ENCODE data around the gene FAM171A2. TPM values are rescaled to one million over a fixed set of nuclear protein-coding genes. Genes with fewer than 3 reads are reported as not detected.

The FAM171A2 gene
- total RNA-seq, 4 donors from 2014 or later, result 0.10 to 0.47 (median 0.23) TPM; not detected in 1

DNA sequence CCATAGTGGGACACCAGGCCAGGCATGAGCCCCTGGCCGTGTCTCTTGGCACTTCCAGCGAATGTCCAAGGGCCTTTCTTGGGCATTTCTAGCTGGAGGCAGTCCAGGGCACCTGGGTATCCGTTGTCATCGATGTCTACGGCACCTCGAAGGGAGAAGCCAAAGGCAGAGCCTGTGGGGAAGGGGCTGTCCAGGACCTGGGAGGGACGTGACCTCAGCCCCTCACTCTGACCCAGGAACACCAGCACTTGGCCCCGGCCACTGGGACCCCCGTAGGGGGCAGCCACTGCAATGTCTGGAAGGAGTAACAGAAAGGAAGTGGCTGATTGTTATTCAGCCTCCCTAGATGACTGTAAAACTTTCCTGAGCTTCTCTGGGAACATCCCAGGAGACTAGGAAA is 17.1 kb upstream of the FAM171A2 start:
- DNase-seq (no peak), ATAC-seq (no peak)
- Histone ChIP-seq H3K4me3 (no peak overlapping the region), H3K27me3 (peaks cover 25 to 30% (median 29%) of the 10 kb centered on the region in 3 donors), H3K36me3 (no peaks in the 10 kb centered on the region), H3K27ac (no peak overlapping the region), H3K9me3 (no peaks in the 10 kb centered on the region), H3K4me1 (peaks cover 9 to 10% of the 10 kb centered on the region in 2 donors)
- intact Hi-C loops (cut with DNase I; ENCODE audit: low total_unique reads) (no loop called here), in situ Hi-C loops (cut with MboI; ENCODE audit: low sequenced_read_pairs in 4 of 4) (no loop called here)
- TF ChIP-seq CTCF (IDR thresholded peaks at IDR 0.05 in 4 of 5, conservative IDR thresholded peaks at IDR 0.05 in 1 of 5) (no peak), POLR2A (IDR thresholded peaks at IDR 0.05) (no peak)

DNA sequence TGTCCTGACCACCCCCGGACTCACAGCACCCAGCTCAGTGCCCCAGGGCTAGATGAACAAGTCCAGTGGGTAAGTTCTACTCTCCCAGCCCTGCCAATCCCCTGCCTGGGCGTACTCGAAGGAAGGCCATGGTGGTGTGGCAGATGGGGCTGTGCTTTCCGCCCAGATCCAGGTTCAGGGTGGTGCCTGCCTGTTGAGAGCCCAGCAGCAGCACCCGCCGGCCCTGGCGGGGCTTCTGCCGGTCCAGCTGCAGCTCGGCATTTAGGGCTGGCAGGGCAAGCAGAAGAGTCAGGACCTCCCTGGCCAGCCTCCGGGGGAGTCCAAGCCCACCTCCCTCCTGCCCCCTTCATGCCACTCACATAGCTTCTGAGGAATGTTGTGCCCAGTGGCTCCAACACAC is 16.2 kb upstream of the FAM171A2 start:
- no peak overlapping the region for H3K4me3 ChIP-seq
- intact Hi-C loops (cut with DNase I; ENCODE audit: low total_unique reads) (no loop called here), in situ Hi-C loops (cut with MboI; ENCODE audit: low sequenced_read_pairs in 4 of 4) (no loop called here)
- H3K4me1 ChIP-seq, result peaks cover 1 to 5% of the 10 kb centered on the region in 2 donors
- no peak overlapping the region for H3K27ac ChIP-seq
- H3K36me3 ChIP-seq, result no peaks in the 10 kb centered on the region
- DNase-seq (no peak), ATAC-seq (no peak)
- H3K9me3 ChIP-seq, result no peaks in the 10 kb centered on the region
- TF ChIP-seq POLR2A (IDR thresholded peaks at IDR 0.05) (no peak), CTCF (IDR thresholded peaks at IDR 0.05 in 4 of 5, conservative IDR thresholded peaks at IDR 0.05 in 1 of 5) (no peak)
- peaks cover 17 to 27% (median 25%) of the 10 kb centered on the region in 3 donors for H3K27me3 ChIP-seq

GRCh38 chr17:44378171-44378705 is 14.6 kb upstream of the FAM171A2 start:
- H3K4me1 ChIP-seq, result no peaks in the 10 kb centered on the region
- ATAC-seq (no peak), DNase-seq (no peak)
- TF ChIP-seq CTCF (IDR thresholded peaks at IDR 0.05 in 4 of 5, conservative IDR thresholded peaks at IDR 0.05 in 1 of 5) (no peak), POLR2A (IDR thresholded peaks at IDR 0.05) (no peak)
- no peak overlapping the region for H3K4me3 ChIP-seq
- H3K27me3 ChIP-seq, result peaks cover under 1 to 22% (median 15%) of the 10 kb centered on the region in 3 donors
- H3K36me3 ChIP-seq, result no peaks in the 10 kb centered on the region
- intact Hi-C loops (cut with DNase I; ENCODE audit: low total_unique reads), result no loop called here
- H3K27ac ChIP-seq, result no peak overlapping the region
- in situ Hi-C loops (cut with MboI; ENCODE audit: low sequenced_read_pairs in 4 of 4), result no loop called here
- H3K9me3 ChIP-seq, result no peaks in the 10 kb centered on the region

GRCh38 chr17:44376779-44377178 is 13.1 kb upstream of the FAM171A2 start:
- TF ChIP-seq POLR2A (IDR thresholded peaks at IDR 0.05) (no peak), CTCF (IDR thresholded peaks at IDR 0.05 in 4 of 5, conservative IDR thresholded peaks at IDR 0.05 in 1 of 5) (no peak)
- H3K4me3 ChIP-seq, result no peak overlapping the region
- DNase-seq (no peak), ATAC-seq (no peak)
- peaks cover 4 to 20% (median 10%) of the 10 kb centered on the region in 3 donors for H3K27me3 ChIP-seq
- H3K4me1 ChIP-seq, result no peaks in the 10 kb centered on the region
- no peaks in the 10 kb centered on the region for H3K9me3 ChIP-seq
- H3K27ac ChIP-seq, result no peak overlapping the region
- in situ Hi-C loops (cut with MboI; ENCODE audit: low sequenced_read_pairs in 4 of 4), result no loop called here
- no peaks in the 10 kb centered on the region for H3K36me3 ChIP-seq
- intact Hi-C loops (cut with DNase I; ENCODE audit: low total_unique reads), result no loop called here

DNA sequence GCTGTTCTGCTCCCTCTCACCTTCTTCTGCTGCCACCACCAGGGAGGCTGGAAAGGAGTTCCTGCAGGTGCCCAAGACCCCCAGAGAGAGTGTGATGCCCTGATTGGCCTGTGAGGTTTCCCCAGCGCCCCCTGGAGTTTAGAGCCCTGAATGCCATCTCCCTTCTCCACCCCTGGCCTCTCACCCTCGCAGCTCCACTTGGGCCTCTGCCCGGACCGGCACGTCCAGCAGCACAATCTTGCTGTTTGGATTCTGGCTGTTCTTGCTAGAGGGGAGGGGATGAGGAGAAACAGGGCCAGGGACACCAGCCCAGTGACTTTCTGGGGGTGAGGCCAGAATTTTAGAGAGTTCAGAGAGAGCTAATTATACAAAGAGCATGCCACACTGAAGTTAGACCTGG is 12.5 kb upstream of the FAM171A2 start:
- intact Hi-C loops (cut with DNase I; ENCODE audit: low total_unique reads) (no loop called here), in situ Hi-C loops (cut with MboI; ENCODE audit: low sequenced_read_pairs in 4 of 4) (no loop called here)
- Histone ChIP-seq H3K9me3 (no peaks in the 10 kb centered on the region), H3K4me3 (no peak overlapping the region), H3K36me3 (no peaks in the 10 kb centered on the region), H3K27me3 (peaks cover 4 to 20% (median 10%) of the 10 kb centered on the region in 3 donors), H3K4me1 (no peaks in the 10 kb centered on the region), H3K27ac (no peak overlapping the region)
- ATAC-seq (no peak), DNase-seq (no peak)
- no peak for TF ChIP-seq POLR2A (IDR thresholded peaks at IDR 0.05)
- no peak for TF ChIP-seq CTCF (IDR thresholded peaks at IDR 0.05 in 4 of 5, conservative IDR thresholded peaks at IDR 0.05 in 1 of 5)

All from gastrocnemius medialis (tissue), 4 donors.